ENCODE results near the gene KRTAP6-2. TPM values are rescaled to one million over a fixed set of nuclear protein-coding genes. Genes with fewer than 3 reads are reported as not detected.

KRTAP6-2 gene
- total RNA-seq, 1 experiment from 2014 or later = not detected

GRCh38 chr21:30623362-30623761 is 24.7 kb upstream of the KRTAP6-2 start:
- no peak overlapping the region for H3K4me2 ChIP-seq (ENCODE audit: low read depth, low read length, poor library complexity, severe bottlenecking)

GRCh38 chr21:30620522-30620921 is 21.8 kb upstream of the KRTAP6-2 start, which contains the start of gene KRTAP20-4:
Gene KRTAP20-4 (plus strand): TSS chr21:30620627.
- Histone ChIP-seq H3K4me3 (ENCODE audit: low read length) (no peak within 1 kb of the TSS), H3K9ac (ENCODE audit: low read length) (no peak within 1 kb of the TSS), H3K79me2 (ENCODE audit: low read length) (no peaks in the 10 kb centered on the region), H3K27me3 (ENCODE audit: low read length) (no peaks in the 10 kb centered on the region), H3K9me2 (replicated peaks; ENCODE audit: insufficient read depth, low read length) (no peaks in the 10 kb centered on the region), H3K9me3 (ENCODE audit: low read length) (peaks cover 14% of the 10 kb centered on the region), H3K4me2 (ENCODE audit: low read depth, low read length, poor library complexity, severe bottlenecking) (no peak within 1 kb of the TSS), H3K27ac (ENCODE audit: low read length) (no peak within 1 kb of the TSS), H3K36me3 (ENCODE audit: insufficient read depth, low read length) (no peaks in the 10 kb centered on the region), H3K4me1 (ENCODE audit: low read length) (no peaks in the 10 kb centered on the region), H4K20me1 (ENCODE audit: insufficient read depth, low read depth, low read length) (no peaks in the 10 kb centered on the region), H2AFZ (ENCODE audit: low read length) (no peak within 1 kb of the TSS)
- DNase-seq = no peak

More at GRCh38 chr21:30623362-30623761, 24.7 kb upstream of the KRTAP6-2 start:
- Histone ChIP-seq H3K9me3 (ENCODE audit: low read length) (peaks cover 4% of the 10 kb centered on the region), H3K9ac (ENCODE audit: low read length) (no peak overlapping the region), H3K27ac (ENCODE audit: low read length) (no peak overlapping the region), H2AFZ (ENCODE audit: low read length) (no peak overlapping the region), H3K9me2 (replicated peaks; ENCODE audit: insufficient read depth, low read length) (no peaks in the 10 kb centered on the region), H3K4me3 (ENCODE audit: low read length) (no peak overlapping the region), H3K4me1 (ENCODE audit: low read length) (no peaks in the 10 kb centered on the region), H4K20me1 (ENCODE audit: insufficient read depth, low read depth, low read length) (no peaks in the 10 kb centered on the region), H3K27me3 (ENCODE audit: low read length) (no peaks in the 10 kb centered on the region), H3K79me2 (ENCODE audit: low read length) (no peaks in the 10 kb centered on the region), H3K36me3 (ENCODE audit: insufficient read depth, low read length) (no peaks in the 10 kb centered on the region)
- no peak for DNase-seq

GRCh38 chr21:30620080-30620479 is 21.4 kb upstream of the KRTAP6-2 start:
- Histone ChIP-seq H3K27ac (ENCODE audit: low read length) (no peak overlapping the region), H3K4me3 (ENCODE audit: low read length) (no peak overlapping the region), H3K9me2 (replicated peaks; ENCODE audit: insufficient read depth, low read length) (no peaks in the 10 kb centered on the region), H4K20me1 (ENCODE audit: insufficient read depth, low read depth, low read length) (no peaks in the 10 kb centered on the region), H3K4me1 (ENCODE audit: low read length) (no peaks in the 10 kb centered on the region), H2AFZ (ENCODE audit: low read length) (no peak overlapping the region), H3K36me3 (ENCODE audit: insufficient read depth, low read length) (no peaks in the 10 kb centered on the region), H3K27me3 (ENCODE audit: low read length) (no peaks in the 10 kb centered on the region), H3K9me3 (ENCODE audit: low read length) (peaks cover 18% of the 10 kb centered on the region), H3K79me2 (ENCODE audit: low read length) (no peaks in the 10 kb centered on the region), H3K9ac (ENCODE audit: low read length) (no peak overlapping the region), H3K4me2 (ENCODE audit: low read depth, low read length, poor library complexity, severe bottlenecking) (no peak overlapping the region)
- no peak for DNase-seq

GRCh38 chr21:30616125-30616524 is 17.4 kb upstream of the KRTAP6-2 start, which contains the start of gene KRTAP20-1:
Gene KRTAP20-1 (plus strand): TSS chr21:30616425. CDS start chr21:30616455, 30 bp downstream.
- Histone ChIP-seq H3K4me3 (ENCODE audit: low read length) (no peak within 1 kb of the TSS), H3K9ac (ENCODE audit: low read length) (no peak within 1 kb of the TSS), H4K20me1 (ENCODE audit: insufficient read depth, low read depth, low read length) (no peaks in the 10 kb centered on the region), H3K4me1 (ENCODE audit: low read length) (no peaks in the 10 kb centered on the region), H3K9me2 (replicated peaks; ENCODE audit: insufficient read depth, low read length) (no peaks in the 10 kb centered on the region), H3K79me2 (ENCODE audit: low read length) (no peaks in the 10 kb centered on the region), H3K36me3 (ENCODE audit: insufficient read depth, low read length) (no peaks in the 10 kb centered on the region; the same call in 1 of the 2 replicates), H2AFZ (ENCODE audit: low read length) (no peak within 1 kb of the TSS), H3K9me3 (ENCODE audit: low read length) (peaks cover 21% of the 10 kb centered on the region), H3K27me3 (ENCODE audit: low read length) (no peaks in the 10 kb centered on the region), H3K4me2 (ENCODE audit: low read depth, low read length, poor library complexity, severe bottlenecking) (no peak within 1 kb of the TSS), H3K27ac (ENCODE audit: low read length) (no peak within 1 kb of the TSS)
- DNase-seq = no peak

GRCh38 chr21:30615199-30615598 is 16.5 kb upstream of the KRTAP6-2 start:
- Histone ChIP-seq H4K20me1 (ENCODE audit: insufficient read depth, low read depth, low read length) (no peaks in the 10 kb centered on the region), H2AFZ (ENCODE audit: low read length) (no peak overlapping the region), H3K4me3 (ENCODE audit: low read length) (no peak overlapping the region), H3K4me2 (ENCODE audit: low read depth, low read length, poor library complexity, severe bottlenecking) (no peak overlapping the region), H3K9ac (ENCODE audit: low read length) (no peak overlapping the region), H3K36me3 (ENCODE audit: insufficient read depth, low read length) (no peaks in the 10 kb centered on the region; the same call in 1 of the 2 replicates), H3K27me3 (ENCODE audit: low read length) (no peaks in the 10 kb centered on the region), H3K9me3 (ENCODE audit: low read length) (peaks cover 26% of the 10 kb centered on the region), H3K27ac (ENCODE audit: low read length) (no peak overlapping the region), H3K9me2 (replicated peaks; ENCODE audit: insufficient read depth, low read length) (no peaks in the 10 kb centered on the region), H3K79me2 (ENCODE audit: low read length) (no peaks in the 10 kb centered on the region), H3K4me1 (ENCODE audit: low read length) (no peaks in the 10 kb centered on the region)
- no peak for DNase-seq

- Histone ChIP-seq H3K4me1 (ENCODE audit: low read length) (no peaks in the 10 kb centered on the region), H3K9ac (ENCODE audit: low read length) (no peak within 1 kb of the TSS), H3K36me3 (ENCODE audit: insufficient read depth, low read length) (no peaks in the 10 kb centered on the region; the same call in 1 of the 2 replicates), H2AFZ (ENCODE audit: low read length) (no peak within 1 kb of the TSS), H3K9me2 (replicated peaks; ENCODE audit: insufficient read depth, low read length) (no peaks in the 10 kb centered on the region), H3K9me3 (ENCODE audit: low read length) (peaks cover 26% of the 10 kb centered on the region), H4K20me1 (ENCODE audit: insufficient read depth, low read depth, low read length) (no peaks in the 10 kb centered on the region), H3K27ac (ENCODE audit: low read length) (no peak within 1 kb of the TSS), H3K79me2 (ENCODE audit: low read length) (no peaks in the 10 kb centered on the region), H3K27me3 (ENCODE audit: low read length) (no peaks in the 10 kb centered on the region), H3K4me3 (ENCODE audit: low read length) (no peak within 1 kb of the TSS), H3K4me2 (ENCODE audit: low read depth, low read length, poor library complexity, severe bottlenecking) (no peak within 1 kb of the TSS)
- no peak for DNase-seq
Measured at GRCh38 chr21:30613836-30614235, 15.1 kb upstream of the KRTAP6-2 start, which contains the start of gene KRTAP6-1. Gene KRTAP6-1 (minus strand): TSS chr21:30613930. CDS start chr21:30613904, 26 bp downstream.

- no peak overlapping the region for H3K9ac ChIP-seq (ENCODE audit: low read length)
- H3K27me3 ChIP-seq (ENCODE audit: low read length) = no peaks in the 10 kb centered on the region
- DNase-seq = no peak
- no peak overlapping the region for H3K4me2 ChIP-seq (ENCODE audit: low read depth, low read length, poor library complexity, severe bottlenecking)
- H3K9me3 ChIP-seq (ENCODE audit: low read length) = peaks cover 28% of the 10 kb centered on the region
- H3K4me3 ChIP-seq (ENCODE audit: low read length) = no peak overlapping the region
- no peaks in the 10 kb centered on the region for H4K20me1 ChIP-seq (ENCODE audit: insufficient read depth, low read depth, low read length)
- no peak overlapping the region for H3K27ac ChIP-seq (ENCODE audit: low read length)
- H3K79me2 ChIP-seq (ENCODE audit: low read length) = no peaks in the 10 kb centered on the region
- no peaks in the 10 kb centered on the region; the same call in 1 of the 2 replicates for H3K36me3 ChIP-seq (ENCODE audit: insufficient read depth, low read length)
- H3K9me2 ChIP-seq (replicated peaks; ENCODE audit: insufficient read depth, low read length) = no peaks in the 10 kb centered on the region
- H2AFZ ChIP-seq (ENCODE audit: low read length) = no peak overlapping the region
- H3K4me1 ChIP-seq (ENCODE audit: low read length) = no peaks in the 10 kb centered on the region
Measured at GRCh38 chr21:30612132-30612531, 13.4 kb upstream of the KRTAP6-2 start.

GRCh38 chr21:30605968-30606367 is 7.3 kb upstream of the KRTAP6-2 start:
- Histone ChIP-seq H2AFZ (ENCODE audit: low read length) (no peak overlapping the region), H4K20me1 (ENCODE audit: insufficient read depth, low read depth, low read length) (no peaks in the 10 kb centered on the region), H3K9ac (ENCODE audit: low read length) (no peak overlapping the region), H3K27ac (ENCODE audit: low read length) (no peak overlapping the region), H3K79me2 (ENCODE audit: low read length) (no peaks in the 10 kb centered on the region), H3K9me2 (replicated peaks; ENCODE audit: insufficient read depth, low read length) (no peaks in the 10 kb centered on the region), H3K4me1 (ENCODE audit: low read length) (no peaks in the 10 kb centered on the region), H3K4me3 (ENCODE audit: low read length) (no peak overlapping the region), H3K27me3 (ENCODE audit: low read length) (no peaks in the 10 kb centered on the region), H3K4me2 (ENCODE audit: low read depth, low read length, poor library complexity, severe bottlenecking) (no peak overlapping the region), H3K9me3 (ENCODE audit: low read length) (peaks cover 26% of the 10 kb centered on the region), H3K36me3 (ENCODE audit: insufficient read depth, low read length) (no peaks in the 10 kb centered on the region)
- no peak for DNase-seq
